Neural cell (in vitro differentiated cells): ENCODE data around the gene PIK3IP1. TPM values are rescaled to one million over a fixed set of nuclear protein-coding genes. Genes with fewer than 3 reads are reported as not detected.
A peak's percentile ranks its signal among the peaks of the same experiment; 100 is the strongest.

ENCODE experiments used
- H2AFZ ChIP-seq: fragments of 200-600, 300-800 bp; sonication (generic), shearing (Covaris generic); 2 replicates; pipeline ENCODE4 v1.6.0; 2014; ENCODE audit warnings: low read depth, mild to moderate bottlenecking, antibody characterized with exemption, low read length, moderate library complexity
- H3F3A ChIP-seq: fragments of 200-600 bp; shearing (Covaris generic); 2 replicates; pipeline ENCODE4 v1.6.1; 2016; ENCODE audit warnings: mild to moderate bottlenecking, moderate library complexity, mixed read lengths, antibody characterized with exemption, low read length; ENCODE audit not compliant: insufficient read depth, poor library complexity, severe bottlenecking
- H3K27ac ChIP-seq: fragments of 200-600, 300-800 bp; sonication (generic), shearing (Covaris generic); 2 replicates; pipeline ENCODE4 v1.5.1; 2014; ENCODE audit warnings: mild to moderate bottlenecking, low read length, moderate library complexity
- H3K27me3 ChIP-seq: fragments of 300-800, 200-600 bp; sonication (generic), shearing (Covaris generic); 2 replicates; pipeline ENCODE4 v1.6.0; 2014; ENCODE audit warnings: mild to moderate bottlenecking, low read depth, low read length, moderate library complexity; ENCODE audit not compliant: insufficient read depth
- H3K36me3 ChIP-seq: fragments of 300-800, 200-600 bp; sonication (generic), shearing (Covaris generic); 2 replicates; pipeline ENCODE4 v1.5.1; 2014; ENCODE audit warnings: mild to moderate bottlenecking, antibody characterized with exemption, low read length, moderate library complexity; ENCODE audit not compliant: insufficient read depth
- H3K4me2 ChIP-seq: fragments of 300-800, 200-600 bp; sonication (generic), shearing (Covaris generic); 2 replicates; pipeline ENCODE4 v1.6.0; 2014; ENCODE audit warnings: mild to moderate bottlenecking, low read length
- H3K4me3 ChIP-seq: fragments of 300-800, 200-600 bp; sonication (generic), shearing (Covaris generic); 2 replicates; pipeline ENCODE4 v1.5.1; 2014; ENCODE audit warnings: mild to moderate bottlenecking, low read length, moderate library complexity
- H3K79me2 ChIP-seq: fragments of 200-600 bp; shearing (Covaris generic); replicated peaks from 2 replicates; pipeline ENCODE4 v1.6.0; 2014; ENCODE audit warnings: mild to moderate bottlenecking, low read length, moderate library complexity; ENCODE audit not compliant: insufficient read depth
- H3K9ac ChIP-seq: fragments of 300-800, 200-600 bp; sonication (generic), shearing (Covaris generic); 2 replicates; pipeline ENCODE4 v1.6.1; 2016; ENCODE audit warnings: mild to moderate bottlenecking, low read length, mixed read lengths
- H3K9me2 ChIP-seq: fragments of 200-600 bp; shearing (Covaris generic); 2 replicates; pipeline ENCODE4 v1.6.1; 2016; ENCODE audit warnings: mild to moderate bottlenecking, low read length, mixed read lengths; ENCODE audit not compliant: insufficient read depth
- H3K9me3 ChIP-seq: fragments of 200-600, 300-800 bp; sonication (generic), shearing (Covaris generic); 2 replicates; pipeline ENCODE4 v1.6.1; 2016; ENCODE audit warnings: mild to moderate bottlenecking, mixed run types, low read length, moderate library complexity, mixed read lengths
- H4K20me1 ChIP-seq: fragments of 200-600 bp; shearing (Covaris generic); 2 replicates; pipeline ENCODE4 v1.6.1; 2016; ENCODE audit warnings: mild to moderate bottlenecking, mixed run types; ENCODE audit not compliant: insufficient read depth
- EP300 ChIP-seq: fragments of 450-650 bp; conservative IDR thresholded peaks from 2 replicates; pipeline ENCODE4 v1.6.1; 2014; ENCODE audit warnings: antibody characterized with exemption, mild to moderate bottlenecking, moderate library complexity; ENCODE audit not compliant: poor library complexity, severe bottlenecking
- EZH2 ChIP-seq: fragments of 200-600, 300-800 bp; shearing (Covaris generic), sonication (generic); IDR thresholded peaks from 2 replicates; pipeline ENCODE4 v1.6.1; 2014; ENCODE audit warnings: antibody characterized with exemption, low read length, borderline replicate concordance, mild to moderate bottlenecking; ENCODE audit not compliant: insufficient read depth, poor library complexity, severe bottlenecking
- MXI1 ChIP-seq: fragments of 450-650 bp; conservative IDR thresholded peaks from 2 replicates; pipeline ENCODE4 v1.6.1; 2014; ENCODE audit warnings: antibody characterized with exemption, mild to moderate bottlenecking; ENCODE audit not compliant: poor library complexity, severe bottlenecking
- POLR2AphosphoS5 ChIP-seq: IDR thresholded peaks from 2 replicates; pipeline ENCODE4 v1.6.1; 2012
- RAD21 ChIP-seq: fragments of 450-650 bp; conservative IDR thresholded peaks from 2 replicates; pipeline ENCODE4 v1.6.1; 2014; ENCODE audit warnings: antibody characterized with exemption, mild to moderate bottlenecking, moderate library complexity
- SMC3 ChIP-seq: fragments of 450-650 bp; conservative IDR thresholded peaks from 2 replicates; pipeline ENCODE4 v1.6.1; 2014; ENCODE audit warnings: antibody characterized with exemption, mild to moderate bottlenecking, moderate library complexity; ENCODE audit not compliant: poor library complexity
- polyA plus RNA-seq: library from polyadenylated mRNA; depleted of rRNA; stranded (reverse); fragments of >200 nt; gene quantifications from 2 replicates; pipeline ENCODE4 v1.2.3, GENCODE V29; 2014
- TF ChIP-seq, protein P1 (sequence below): fragments of 450-650 bp; IDR thresholded peaks from 2 replicates; pipeline ENCODE4 v1.5.1; 2014; ENCODE audit warnings: antibody characterized with exemption, mild to moderate bottlenecking, moderate library complexity; ENCODE audit not compliant: poor library complexity, severe bottlenecking
- TF ChIP-seq, protein P2 (sequence below): IDR thresholded peaks from 2 replicates; pipeline ENCODE4 v1.6.1; 2012; ENCODE audit warnings: borderline replicate concordance

PIK3IP1 gene
- polyA plus RNA-seq, 1 donor from 2014 or later = 32.0 TPM

DNA sequence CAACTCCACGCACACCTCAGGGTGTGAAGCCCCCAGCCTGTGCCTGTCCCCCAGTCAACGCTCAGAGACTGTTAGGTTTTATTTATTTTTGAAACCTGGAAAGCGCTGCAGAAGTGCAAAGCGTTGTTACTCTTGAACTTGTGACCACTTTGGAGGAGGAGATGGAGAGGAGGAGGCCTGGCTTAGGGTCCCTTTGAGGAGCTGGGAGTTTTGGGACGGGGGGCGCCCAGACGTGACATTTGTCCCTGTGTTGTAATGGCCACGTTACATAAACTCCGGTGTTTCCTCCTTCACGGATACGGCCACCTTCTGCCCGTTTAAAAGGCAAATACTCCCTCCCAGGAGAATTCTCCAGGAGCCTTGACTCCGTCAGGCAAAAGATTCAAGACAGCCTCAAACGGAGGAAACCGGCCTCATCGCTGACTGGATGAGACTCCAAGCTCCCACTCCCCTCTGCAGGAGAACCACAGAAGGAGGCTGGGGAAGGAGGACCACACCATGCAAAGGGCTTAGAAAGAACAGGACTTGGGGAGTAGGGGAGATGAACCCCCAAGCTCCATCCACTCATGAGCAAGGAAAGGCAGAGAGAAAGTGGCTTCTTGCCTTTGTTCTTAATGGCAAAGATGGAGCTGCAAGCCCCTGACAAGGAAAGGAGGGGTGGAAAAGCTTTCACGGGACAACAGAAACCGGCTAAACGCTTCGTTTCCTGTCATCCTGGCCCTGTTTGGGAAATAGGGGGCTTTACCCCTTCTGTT lies 630 bp downstream of the PIK3IP1 start:
- Histone ChIP-seq H3K27ac (peak overlapping the region; percentile 84), H3K9ac (peak overlapping the region; percentile 86)

DNA sequence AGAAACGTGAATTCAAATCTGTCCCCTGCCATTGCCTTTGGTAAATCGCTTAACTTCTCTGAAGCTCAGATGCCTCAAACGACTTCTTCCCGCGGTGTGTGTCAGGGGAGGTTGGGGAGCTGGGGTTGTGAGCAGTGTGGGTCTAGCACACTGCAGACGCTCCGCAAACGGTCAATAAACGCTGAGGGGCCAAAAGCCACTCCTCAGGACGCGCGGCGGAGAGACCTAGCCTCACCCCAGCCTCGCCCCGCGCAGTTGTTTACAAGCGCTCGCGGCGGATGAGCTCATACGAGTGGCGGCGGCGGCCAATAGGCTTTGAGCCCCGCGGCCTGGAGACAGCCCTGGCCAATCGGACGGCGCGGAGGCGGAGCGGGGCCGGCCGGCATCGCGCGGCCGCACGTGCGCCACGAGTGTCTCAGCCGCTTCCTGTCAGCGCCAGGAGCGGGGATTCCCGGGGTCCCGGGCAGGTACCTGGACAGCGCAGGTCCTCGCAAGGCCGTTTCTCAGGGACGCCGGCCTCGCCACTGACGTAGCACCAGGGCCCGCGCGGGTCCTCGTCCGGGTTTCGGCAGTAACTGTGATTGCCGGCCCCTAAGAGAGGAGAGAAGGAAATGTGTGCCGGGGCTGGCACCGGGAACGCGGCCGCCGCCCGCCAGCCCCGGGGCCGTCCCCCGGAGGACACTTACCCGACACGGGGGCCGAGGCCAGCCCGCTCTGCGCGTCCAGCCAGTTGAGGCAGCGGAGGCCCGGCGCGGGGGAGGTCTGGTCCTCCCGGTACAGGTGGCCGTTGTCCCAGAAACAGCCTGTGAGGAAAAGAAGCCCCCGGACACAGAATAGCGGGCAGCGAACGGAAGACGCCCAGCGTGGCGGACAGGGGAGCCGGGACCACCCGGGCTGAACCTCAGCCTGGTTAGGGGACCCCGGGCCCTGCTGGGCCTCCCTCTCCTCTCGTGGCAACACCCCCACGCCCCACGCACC lies 1.5 kb downstream of the PIK3IP1 start:
- Histone ChIP-seq H3K36me3 (no peaks in the 10 kb centered on the region), H3K4me3 (peak overlapping the region; percentile 76), H2AFZ (no peak overlapping the region), H3K9me3 (no peaks in the 10 kb centered on the region), H3K9ac (peak overlapping the region; percentile 86), H4K20me1 (no peaks in the 10 kb centered on the region), H3F3A (no peaks in the 10 kb centered on the region), H3K79me2 (no peaks in the 10 kb centered on the region), H3K4me2 (peak overlapping the region; percentile 65), H3K27ac (no peak overlapping the region), H3K9me2 (no peaks in the 10 kb centered on the region), H3K27me3 (no peaks in the 10 kb centered on the region)
- TF ChIP-seq, protein P1, sequence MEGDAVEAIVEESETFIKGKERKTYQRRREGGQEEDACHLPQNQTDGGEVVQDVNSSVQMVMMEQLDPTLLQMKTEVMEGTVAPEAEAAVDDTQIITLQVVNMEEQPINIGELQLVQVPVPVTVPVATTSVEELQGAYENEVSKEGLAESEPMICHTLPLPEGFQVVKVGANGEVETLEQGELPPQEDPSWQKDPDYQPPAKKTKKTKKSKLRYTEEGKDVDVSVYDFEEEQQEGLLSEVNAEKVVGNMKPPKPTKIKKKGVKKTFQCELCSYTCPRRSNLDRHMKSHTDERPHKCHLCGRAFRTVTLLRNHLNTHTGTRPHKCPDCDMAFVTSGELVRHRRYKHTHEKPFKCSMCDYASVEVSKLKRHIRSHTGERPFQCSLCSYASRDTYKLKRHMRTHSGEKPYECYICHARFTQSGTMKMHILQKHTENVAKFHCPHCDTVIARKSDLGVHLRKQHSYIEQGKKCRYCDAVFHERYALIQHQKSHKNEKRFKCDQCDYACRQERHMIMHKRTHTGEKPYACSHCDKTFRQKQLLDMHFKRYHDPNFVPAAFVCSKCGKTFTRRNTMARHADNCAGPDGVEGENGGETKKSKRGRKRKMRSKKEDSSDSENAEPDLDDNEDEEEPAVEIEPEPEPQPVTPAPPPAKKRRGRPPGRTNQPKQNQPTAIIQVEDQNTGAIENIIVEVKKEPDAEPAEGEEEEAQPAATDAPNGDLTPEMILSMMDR = no peak
- TF ChIP-seq, protein P2, sequence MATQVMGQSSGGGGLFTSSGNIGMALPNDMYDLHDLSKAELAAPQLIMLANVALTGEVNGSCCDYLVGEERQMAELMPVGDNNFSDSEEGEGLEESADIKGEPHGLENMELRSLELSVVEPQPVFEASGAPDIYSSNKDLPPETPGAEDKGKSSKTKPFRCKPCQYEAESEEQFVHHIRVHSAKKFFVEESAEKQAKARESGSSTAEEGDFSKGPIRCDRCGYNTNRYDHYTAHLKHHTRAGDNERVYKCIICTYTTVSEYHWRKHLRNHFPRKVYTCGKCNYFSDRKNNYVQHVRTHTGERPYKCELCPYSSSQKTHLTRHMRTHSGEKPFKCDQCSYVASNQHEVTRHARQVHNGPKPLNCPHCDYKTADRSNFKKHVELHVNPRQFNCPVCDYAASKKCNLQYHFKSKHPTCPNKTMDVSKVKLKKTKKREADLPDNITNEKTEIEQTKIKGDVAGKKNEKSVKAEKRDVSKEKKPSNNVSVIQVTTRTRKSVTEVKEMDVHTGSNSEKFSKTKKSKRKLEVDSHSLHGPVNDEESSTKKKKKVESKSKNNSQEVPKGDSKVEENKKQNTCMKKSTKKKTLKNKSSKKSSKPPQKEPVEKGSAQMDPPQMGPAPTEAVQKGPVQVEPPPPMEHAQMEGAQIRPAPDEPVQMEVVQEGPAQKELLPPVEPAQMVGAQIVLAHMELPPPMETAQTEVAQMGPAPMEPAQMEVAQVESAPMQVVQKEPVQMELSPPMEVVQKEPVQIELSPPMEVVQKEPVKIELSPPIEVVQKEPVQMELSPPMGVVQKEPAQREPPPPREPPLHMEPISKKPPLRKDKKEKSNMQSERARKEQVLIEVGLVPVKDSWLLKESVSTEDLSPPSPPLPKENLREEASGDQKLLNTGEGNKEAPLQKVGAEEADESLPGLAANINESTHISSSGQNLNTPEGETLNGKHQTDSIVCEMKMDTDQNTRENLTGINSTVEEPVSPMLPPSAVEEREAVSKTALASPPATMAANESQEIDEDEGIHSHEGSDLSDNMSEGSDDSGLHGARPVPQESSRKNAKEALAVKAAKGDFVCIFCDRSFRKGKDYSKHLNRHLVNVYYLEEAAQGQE = peak; percentile 36
- TF ChIP-seq MXI1 = peak; percentile 98
- TF ChIP-seq POLR2AphosphoS5 = peak; percentile 65
- TF ChIP-seq EZH2 = no peak
- peak; percentile 32 for TF ChIP-seq SMC3
- peak; percentile 49 for TF ChIP-seq EP300

More for the DNA sequence above, 630 bp downstream of the PIK3IP1 start:
- H3K9me3 ChIP-seq = no peaks in the 10 kb centered on the region
- no peaks in the 10 kb centered on the region for H3F3A ChIP-seq
- no peaks in the 10 kb centered on the region for H3K27me3 ChIP-seq
- H2AFZ ChIP-seq = peak overlapping the region; percentile 40
- H3K9me2 ChIP-seq = no peaks in the 10 kb centered on the region
- TF ChIP-seq EP300 (no peak), EZH2 (no peak), RAD21 (no peak)
- TF ChIP-seq, protein P1 = no peak
- TF ChIP-seq, protein P2 = no peak
- no peaks in the 10 kb centered on the region for H4K20me1 ChIP-seq
- H3K36me3 ChIP-seq = no peaks in the 10 kb centered on the region
- peak overlapping the region; percentile 76 for H3K4me3 ChIP-seq
- no peaks in the 10 kb centered on the region for H3K79me2 ChIP-seq
- H3K4me2 ChIP-seq = peak overlapping the region; percentile 31
